GM19328 (cell line): ENCODE data around the gene FNDC3B.
"Not testable (repeated sequence)": the region's sequence is repeated elsewhere in the genome, so short reads cannot be mapped to it uniquely, and the experiment has no call there.

Source experiments
- ATAC-seq: cut with Tn5 transposase; IDR thresholded peaks from one replicate; pipeline ENCODE4 v1.9.1; 2021; ENCODE audit warnings: mild to moderate bottlenecking, moderate library complexity; ENCODE audit not compliant: unreplicated experiment

FNDC3B gene

GRCh38 chr3:172030181-172030580 lies 9.2 kb upstream of the FNDC3B start:
- ATAC-seq, result no peak

GRCh38 chr3:172031996-172032395 lies 7.4 kb upstream of the FNDC3B start:
- ATAC-seq, result no peak

- ATAC-seq, result no peak
Measured at GRCh38 chr3:172033396-172033795, 6.0 kb upstream of the FNDC3B start.

GRCh38 chr3:172034786-172035685 lies 4.3 kb upstream of the FNDC3B start:
- ATAC-seq, result no peak

- ATAC-seq, result no peak
Measured at GRCh38 chr3:172036541-172037215, 2.7 kb upstream of the FNDC3B start.

- ATAC-seq, result no peak
Measured at GRCh38 chr3:172038798-172039435, 461 bp upstream of the FNDC3B start.

- peak; percentile 22 for ATAC-seq
Measured at GRCh38 chr3:172040078-172040980, 951 bp downstream of the FNDC3B start.

GRCh38 chr3:172040981-172041963 lies 1.9 kb downstream of the FNDC3B start:
- no peak for ATAC-seq

GRCh38 chr3:172042136-172042662 lies 2.8 kb downstream of the FNDC3B start:
- ATAC-seq, result no peak

GRCh38 chr3:172042663-172043179 lies 3.3 kb downstream of the FNDC3B start:
- not testable (repeated sequence) for ATAC-seq

- no peak for ATAC-seq
Measured at GRCh38 chr3:172043233-172043632, 3.9 kb downstream of the FNDC3B start.

- no peak for ATAC-seq
Measured at GRCh38 chr3:172043766-172044165, 4.4 kb downstream of the FNDC3B start.

GRCh38 chr3:172044833-172045585 lies 5.6 kb downstream of the FNDC3B start:
- ATAC-seq, result no peak

GRCh38 chr3:172046268-172046915 lies 7.0 kb downstream of the FNDC3B start:
- no peak for ATAC-seq

GRCh38 chr3:172047567-172048115 lies 8.3 kb downstream of the FNDC3B start:
- ATAC-seq, result no peak

- no peak for ATAC-seq
Measured at GRCh38 chr3:172048599-172048998, 9.2 kb downstream of the FNDC3B start.

- ATAC-seq, result no peak
Measured at GRCh38 chr3:172051310-172051956, 12.1 kb downstream of the FNDC3B start.
